Activated gamma-delta T cell (primary cell): ENCODE results near the gene GRK5.

Experiments
- DNase-seq: peaks from one replicate; lab custom pipeline; 2025; lab: John Stamatoyannopoulos, UW

GRK5 gene

DNA sequence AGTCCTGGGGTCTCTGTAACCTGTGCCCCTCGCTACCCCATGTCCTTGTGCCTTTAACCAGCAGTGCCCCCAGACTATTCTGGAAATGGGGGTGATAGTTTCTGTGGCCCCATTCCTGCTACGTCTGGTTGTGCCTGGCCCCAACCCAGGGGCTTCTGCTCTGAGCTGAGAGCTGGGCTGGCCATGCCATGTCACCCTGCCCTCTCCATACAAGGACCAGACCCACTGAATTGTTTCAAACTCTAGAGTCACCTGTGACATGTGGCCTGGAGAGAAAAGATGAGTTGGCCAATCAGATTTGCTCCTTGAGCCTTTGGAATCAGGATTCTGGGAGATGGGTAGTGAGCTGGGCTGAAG lies 108.6 kb downstream of the GRK5 start:
- DNase-seq: no peak

GRCh38 chr10:119316729-119317097 lies 109.3 kb downstream of the GRK5 start:
- DNase-seq: no peak

GRCh38 chr10:119318411-119319160 lies 111.2 kb downstream of the GRK5 start:
- no peak for DNase-seq

DNA sequence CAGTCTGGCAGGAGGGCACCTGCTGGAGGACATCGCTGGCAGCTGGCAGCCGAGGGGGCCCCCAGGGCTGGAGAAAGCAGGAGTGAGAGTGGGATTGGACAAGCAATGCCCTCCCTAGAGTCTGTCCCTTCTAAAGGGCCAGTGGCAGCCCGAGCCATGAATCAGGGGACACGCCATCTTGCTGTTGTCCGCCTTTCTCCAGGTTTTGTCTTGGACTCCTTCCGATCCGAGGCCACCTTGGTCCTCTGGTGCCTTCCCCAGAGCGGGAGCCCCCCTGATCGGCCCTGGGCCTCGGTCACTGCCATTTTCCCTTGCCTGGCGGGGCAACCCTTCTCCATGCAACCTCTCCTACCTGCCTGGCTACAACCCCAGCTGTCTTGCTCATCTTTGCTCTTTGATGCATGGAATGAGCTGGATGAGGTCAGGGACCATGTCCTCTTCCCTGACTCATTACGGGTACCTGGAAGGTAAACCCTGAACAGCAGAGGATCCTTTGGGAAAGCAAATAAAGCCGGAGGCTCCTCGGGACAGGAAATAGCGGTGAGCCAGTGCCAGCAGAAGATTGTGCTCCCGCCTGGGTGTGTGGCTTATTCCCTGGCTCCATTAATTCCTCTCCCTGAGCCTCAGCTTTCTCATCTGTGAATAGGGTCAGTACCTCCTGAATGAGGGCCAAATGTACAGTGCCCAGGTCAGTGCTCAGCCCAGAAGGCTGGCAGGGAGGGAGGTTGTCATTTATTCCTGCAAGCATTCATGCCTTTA lies 112.0 kb downstream of the GRK5 start:
- no peak for DNase-seq

- no peak for DNase-seq
Measured at GRCh38 chr10:119319920-119320258, 112.5 kb downstream of the GRK5 start.

GRCh38 chr10:119320981-119321380 lies 113.6 kb downstream of the GRK5 start:
- no peak for DNase-seq

- no peak for DNase-seq
Measured at GRCh38 chr10:119323085-119324016, 116.0 kb downstream of the GRK5 start.

GRCh38 chr10:119325131-119325530 lies 117.8 kb downstream of the GRK5 start:
- no peak for DNase-seq

DNA sequence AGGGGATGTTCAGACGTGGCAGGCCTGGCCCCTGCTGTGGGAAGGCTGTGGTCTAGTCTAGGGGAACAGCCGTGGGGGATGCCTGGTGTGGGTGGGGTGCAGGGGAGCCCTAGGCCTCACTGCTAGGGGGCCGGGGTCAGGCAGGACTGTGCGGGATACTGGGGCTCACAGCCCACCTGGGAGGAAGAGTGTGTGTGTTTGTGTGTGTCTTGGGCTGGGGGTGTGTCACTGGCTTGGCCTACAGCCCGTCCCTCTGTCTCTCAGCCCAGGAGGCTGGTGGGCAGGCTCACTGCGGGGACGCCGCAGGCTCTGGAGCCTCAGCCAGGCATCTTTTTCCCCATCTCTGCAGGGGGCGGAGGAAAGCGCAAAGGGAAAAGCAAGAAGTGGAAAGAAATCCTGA lies 118.8 kb downstream of the GRK5 start:
- DNase-seq: no peak

GRCh38 chr10:119327096-119327745 lies 119.8 kb downstream of the GRK5 start:
- DNase-seq: no peak

- no peak for DNase-seq
Measured at GRCh38 chr10:119328223-119328622, 120.9 kb downstream of the GRK5 start.

DNA sequence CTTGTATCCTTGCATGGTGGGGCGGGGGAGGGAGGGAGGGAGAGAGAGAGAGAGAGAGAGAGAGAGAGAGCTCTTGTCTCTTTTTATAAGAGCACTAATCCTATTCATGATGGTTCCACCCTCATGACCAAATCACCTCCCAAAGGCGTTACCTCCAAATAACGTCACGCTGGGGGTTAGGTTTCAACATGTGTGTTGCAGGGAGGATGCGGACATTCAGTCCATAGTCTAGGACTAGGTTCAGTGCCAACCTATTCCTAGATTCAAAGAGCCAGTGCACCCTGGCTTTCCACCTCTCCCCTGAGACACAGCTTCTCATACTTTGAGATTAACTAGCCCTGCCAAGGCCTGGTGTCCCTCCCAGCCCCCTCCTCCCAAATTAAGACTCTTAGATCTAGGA lies 123.0 kb downstream of the GRK5 start:
- DNase-seq: no peak

DNA sequence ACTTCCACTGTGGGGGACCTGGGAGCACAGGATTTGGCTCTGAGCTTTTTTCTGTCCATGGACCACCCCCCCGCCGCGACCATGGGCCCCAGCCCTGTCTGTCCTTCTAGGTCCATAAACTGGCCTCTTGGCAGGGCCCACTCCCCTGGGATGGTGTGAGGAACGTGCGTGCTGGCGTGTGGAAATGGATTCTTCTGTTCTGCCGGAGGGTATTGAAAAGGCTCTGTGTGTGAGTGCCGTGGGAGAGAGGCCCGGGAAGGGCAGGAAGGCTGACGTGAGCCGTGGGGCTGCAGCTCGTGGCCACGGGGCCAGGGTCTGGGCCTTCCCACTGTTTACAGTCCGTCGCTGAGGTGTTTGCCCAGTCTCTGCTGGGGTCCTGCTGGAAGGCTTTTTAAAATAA lies 123.7 kb downstream of the GRK5 start:
- DNase-seq: no peak

GRCh38 chr10:119333146-119333792 lies 125.9 kb downstream of the GRK5 start:
- no peak for DNase-seq

- DNase-seq: no peak
Measured at GRCh38 chr10:119335671-119336353, 128.4 kb downstream of the GRK5 start.

DNA sequence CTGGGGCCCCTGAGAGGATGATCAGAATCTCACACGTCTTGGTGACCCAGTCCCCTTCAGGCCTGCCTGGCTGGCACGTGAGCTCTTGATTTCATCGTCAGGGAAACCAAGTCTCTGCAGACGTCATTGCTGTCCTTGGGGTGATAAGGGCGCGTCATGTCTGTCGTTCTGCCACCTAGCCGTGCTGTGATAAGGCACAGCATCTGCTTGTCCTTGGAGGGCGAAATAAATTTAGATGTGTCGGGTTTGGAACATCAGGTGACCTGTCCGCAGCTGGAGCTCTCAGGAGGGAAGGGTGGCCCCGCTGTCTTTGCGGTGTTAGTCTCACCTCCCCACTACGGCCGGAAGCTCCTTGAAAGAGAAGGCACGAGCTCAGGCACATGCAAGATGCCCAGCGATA lies 129.2 kb downstream of the GRK5 start:
- DNase-seq: no peak

- DNase-seq: no peak
Measured at GRCh38 chr10:119337223-119337622, 129.9 kb downstream of the GRK5 start.

- no peak for DNase-seq
Measured at GRCh38 chr10:119337796-119338432, 130.5 kb downstream of the GRK5 start.

DNA sequence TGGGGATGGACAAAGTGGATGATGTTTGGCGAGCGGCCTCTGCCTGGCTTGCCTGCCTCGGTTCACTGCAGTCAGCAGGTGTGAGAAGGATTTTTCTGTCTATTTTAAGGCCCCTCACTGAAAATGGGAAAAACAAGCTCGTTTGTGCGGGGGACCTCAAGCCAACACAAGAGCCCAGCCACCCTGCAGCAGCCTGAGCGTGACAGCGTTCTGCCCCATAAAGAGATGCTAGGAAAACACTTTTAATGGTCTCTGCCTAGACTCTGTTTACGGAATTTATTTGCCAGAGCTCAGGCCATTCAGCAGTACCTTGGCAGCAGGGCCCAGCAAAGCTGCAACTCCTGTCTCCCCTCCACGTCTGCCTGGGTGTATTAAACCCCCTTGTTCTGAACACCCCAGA lies 131.7 kb downstream of the GRK5 start:
- DNase-seq: no peak

- DNase-seq: no peak
Measured at GRCh38 chr10:119340893-119341458, 133.6 kb downstream of the GRK5 start.
